Measurements from ENCODE around the gene WDFY2.
"Not testable (repeated sequence)": the region's sequence is repeated elsewhere in the genome, so short reads cannot be mapped to it uniquely, and the experiment has no call there.

WDFY2 gene, protein sequence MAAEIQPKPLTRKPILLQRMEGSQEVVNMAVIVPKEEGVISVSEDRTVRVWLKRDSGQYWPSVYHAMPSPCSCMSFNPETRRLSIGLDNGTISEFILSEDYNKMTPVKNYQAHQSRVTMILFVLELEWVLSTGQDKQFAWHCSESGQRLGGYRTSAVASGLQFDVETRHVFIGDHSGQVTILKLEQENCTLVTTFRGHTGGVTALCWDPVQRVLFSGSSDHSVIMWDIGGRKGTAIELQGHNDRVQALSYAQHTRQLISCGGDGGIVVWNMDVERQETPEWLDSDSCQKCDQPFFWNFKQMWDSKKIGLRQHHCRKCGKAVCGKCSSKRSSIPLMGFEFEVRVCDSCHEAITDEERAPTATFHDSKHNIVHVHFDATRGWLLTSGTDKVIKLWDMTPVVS

DNA sequence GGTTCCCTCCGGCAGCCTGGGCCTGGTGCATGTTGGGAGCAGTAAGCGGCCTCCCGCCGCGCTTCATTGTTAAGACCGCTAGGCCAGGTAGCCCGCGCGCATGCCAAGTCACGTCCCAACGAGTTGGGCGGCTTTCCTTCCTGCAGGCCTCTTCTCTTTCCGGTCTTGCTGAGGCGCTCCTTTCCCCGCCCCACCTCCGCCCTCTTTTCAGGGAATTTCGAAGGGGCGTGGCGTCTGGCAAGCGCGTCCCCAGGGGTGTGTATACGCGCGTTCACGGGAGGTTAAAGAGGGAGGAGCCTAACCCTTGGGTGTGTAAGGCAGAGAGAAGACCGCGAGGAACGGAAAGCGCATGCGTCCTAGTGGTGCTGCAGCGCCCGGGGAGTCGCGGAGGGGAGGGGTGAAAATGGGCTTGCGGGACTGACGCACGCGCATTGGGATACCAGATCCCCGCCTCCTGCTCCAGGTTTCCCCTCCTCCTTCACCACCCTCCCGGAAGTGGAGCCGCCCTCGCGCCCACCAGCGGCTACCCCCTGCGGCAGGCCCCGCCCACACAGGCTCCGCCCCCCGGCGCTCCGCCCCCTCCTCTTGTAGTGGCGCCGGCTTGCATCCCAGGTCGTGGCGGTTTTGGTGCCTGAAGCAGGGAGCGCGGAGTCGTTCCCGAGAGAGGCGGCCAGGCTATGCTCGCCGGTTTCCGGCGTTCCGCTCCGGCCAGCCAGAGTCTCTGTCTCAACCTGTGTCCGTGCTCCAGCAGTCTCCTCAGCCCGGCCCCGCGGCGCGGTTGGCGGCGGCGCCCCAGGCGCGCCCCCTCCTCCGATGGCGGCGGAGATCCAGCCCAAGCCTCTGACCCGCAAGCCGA, at the start of gene WDFY2:
Gene WDFY2, plus strand, starts transcription at position 588 of the 856 bp plus-strand sequence. Its CDS starts 226 bp downstream, at position 814.
- peak; percentile 99 for DNase-seq

DNA sequence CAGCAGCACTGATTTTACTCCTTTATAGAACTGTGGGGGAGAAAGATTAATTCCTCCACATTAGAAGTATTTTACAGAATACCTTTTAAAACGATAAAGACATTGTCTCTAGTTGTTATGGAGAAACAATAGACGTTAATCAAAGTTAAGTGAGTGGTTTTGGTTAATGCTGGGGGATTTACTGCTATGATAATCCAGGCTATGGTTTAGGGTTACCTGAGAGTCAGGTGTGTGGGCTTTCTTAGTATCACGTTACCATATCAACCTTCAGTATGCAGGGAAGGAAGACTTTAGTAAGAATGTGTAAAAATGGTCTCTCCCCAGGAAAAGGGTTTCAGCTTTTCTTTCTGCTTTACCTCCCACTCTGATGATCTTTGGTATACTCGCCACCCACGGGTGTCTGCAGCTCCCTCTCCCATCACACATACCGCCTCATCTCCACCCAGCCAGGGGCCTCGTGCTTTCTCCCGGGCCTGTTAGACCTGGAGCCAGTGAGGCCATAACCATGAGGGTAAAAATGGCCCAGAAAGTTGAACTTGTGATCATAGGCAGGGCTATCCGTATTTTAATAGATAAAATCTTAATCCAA, 45.6 kb upstream of the WDFY2 start:
- no peak for DNase-seq

DNA sequence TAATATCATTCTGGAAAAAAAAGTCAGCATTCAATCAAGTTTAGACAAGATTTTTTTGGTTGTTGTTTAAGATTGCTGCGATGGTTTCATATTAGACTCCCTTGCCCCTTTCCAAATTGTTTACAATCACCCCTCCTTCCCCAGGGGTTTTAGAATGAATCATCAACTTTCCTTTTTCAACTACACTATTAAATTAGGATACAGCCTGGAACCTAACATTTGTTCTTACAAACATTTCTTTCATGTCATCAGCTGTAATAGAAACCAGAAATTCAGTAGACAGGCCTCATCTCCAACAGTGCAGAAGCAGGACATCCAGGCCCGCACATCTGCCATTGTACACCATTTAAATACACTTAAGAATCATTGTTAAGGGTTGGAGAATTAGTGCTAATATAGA, 44.4 kb upstream of the WDFY2 start:
- DNase-seq: no peak

DNA sequence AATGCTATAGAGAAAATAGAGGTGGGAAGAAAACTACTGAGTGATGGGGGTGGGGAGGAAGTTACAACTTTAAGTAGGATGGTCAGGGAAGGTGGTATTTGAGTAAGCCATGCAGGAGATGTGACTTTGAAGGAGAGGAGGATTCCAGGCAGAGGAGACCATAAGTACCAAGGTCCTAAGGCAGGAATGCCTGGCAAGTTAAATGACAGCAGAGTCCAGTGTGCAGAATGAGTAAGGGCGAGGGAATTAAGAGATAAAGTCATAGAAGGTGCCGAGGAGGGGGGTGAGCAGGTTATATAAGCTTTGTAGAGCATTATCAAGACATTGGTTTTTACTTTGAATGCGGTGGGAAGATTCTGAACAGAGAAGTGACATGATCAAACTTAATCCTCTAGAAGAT, 43.2 kb upstream of the WDFY2 start:
- DNase-seq: no peak

DNA sequence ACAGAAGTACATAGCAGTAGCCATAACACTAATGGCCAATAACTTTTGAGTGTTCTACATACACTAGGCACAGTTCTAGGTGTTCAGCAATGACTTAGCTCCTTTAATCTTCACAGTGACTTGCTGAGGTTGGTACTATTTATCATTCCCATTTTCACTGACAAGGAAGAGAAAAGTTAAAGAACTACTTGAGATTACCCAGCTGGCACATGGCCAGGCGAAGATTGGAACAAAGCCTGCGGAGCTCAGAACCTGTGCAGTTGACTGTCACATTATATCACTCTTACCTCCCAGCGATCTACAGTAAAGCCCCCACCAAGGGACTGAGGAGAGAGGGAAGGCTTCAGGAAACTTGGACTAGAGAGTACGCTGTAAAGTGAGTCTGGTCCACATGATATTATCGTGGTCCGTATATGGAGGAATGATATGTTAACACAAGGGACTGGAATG, 42.4 kb upstream of the WDFY2 start:
- DNase-seq: no peak

DNA sequence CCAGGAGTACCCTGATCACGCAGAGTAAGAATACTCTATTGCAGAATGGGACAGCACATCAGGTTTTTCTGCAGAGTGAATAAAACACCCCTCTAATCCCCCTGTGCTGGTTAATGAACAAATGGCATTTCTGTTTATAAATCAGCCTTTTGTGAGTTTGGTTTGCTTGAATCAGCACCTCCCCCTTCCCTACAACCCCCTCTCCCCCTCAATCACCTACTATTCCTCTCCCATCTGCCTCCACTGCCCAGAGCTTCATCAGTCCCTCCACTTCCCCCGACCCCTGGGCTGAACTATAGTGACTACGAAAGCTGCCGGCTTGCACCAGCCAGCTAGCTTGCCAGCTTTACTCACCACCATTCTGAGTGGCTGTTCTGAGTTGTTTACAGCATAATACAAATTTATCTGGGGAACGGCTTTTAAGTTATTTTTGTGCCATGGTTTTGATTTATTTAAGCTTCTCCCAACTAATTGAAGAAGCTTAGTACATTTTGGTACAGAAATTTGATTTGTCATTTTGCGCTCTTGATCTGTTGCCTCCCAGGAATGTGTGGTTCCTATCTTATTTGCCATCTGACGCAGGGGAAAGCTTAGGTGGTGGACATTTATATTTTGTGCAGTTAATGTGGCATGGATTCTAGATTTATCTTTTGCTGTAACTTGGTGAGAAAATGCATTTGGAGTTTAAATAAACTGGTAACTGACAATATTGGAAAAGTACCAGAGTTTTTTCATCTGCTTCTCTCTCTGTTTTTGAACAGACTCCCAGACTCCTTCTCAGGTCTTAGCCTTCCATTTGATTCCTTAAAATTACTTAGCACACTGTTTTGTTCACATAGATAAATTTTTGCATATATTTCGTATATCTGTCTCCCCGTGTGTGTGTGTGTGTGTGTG, 41.7 kb upstream of the WDFY2 start:
- DNase-seq: no peak

DNA sequence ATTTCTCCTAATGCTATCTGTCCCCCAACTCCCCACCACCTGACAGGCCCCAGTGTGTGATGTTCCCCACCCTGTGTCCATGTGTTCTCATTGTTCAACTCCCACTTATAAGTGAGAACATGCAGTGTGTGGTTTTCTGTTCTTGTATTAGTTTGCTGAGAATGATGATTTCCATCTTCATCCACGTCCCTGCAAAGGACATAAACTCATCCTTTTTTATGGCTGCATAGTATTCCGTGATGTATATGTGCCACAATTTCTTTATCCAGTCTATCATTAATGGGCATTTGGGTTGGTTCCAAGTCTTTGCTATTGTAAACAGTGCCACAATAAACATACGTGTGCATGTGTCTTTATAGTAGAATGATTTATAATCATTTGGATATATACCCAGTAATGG, 38.8 kb upstream of the WDFY2 start:
- not testable (repeated sequence) for DNase-seq

DNA sequence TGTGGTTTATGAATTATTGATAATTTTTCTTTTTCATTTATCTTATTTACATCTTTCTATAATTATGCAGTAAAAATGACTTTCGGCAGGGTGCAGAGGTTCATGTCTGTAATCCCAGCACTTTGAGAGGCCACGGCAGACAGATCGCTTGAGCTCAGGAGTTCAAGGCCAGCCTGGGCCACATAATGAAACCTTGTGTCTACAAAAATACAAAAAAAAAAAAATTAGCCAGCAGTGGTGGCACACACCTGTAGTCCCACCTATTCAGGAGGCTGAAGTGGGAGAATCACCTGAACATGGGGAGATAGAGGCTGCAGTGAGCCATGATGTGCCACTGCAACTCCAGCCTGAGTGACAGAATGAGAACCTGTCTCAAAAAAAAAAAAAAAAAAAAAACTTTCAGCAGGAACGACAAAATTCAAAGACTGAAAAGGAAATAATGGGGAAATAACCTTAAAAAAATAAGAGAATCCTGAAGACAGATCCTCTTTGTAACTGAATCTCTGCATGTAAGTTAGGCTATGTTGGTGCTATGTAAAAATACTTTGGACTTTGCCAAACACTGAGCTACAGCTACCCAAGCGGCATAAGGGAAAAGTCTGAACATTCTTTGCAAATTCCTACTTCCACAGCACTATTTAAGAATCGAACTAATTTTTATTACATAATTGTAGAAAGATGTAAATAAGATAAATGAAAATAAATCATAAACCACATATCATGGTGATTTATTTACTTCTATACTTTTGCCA, 36.7 kb upstream of the WDFY2 start:
- DNase-seq: no peak

DNA sequence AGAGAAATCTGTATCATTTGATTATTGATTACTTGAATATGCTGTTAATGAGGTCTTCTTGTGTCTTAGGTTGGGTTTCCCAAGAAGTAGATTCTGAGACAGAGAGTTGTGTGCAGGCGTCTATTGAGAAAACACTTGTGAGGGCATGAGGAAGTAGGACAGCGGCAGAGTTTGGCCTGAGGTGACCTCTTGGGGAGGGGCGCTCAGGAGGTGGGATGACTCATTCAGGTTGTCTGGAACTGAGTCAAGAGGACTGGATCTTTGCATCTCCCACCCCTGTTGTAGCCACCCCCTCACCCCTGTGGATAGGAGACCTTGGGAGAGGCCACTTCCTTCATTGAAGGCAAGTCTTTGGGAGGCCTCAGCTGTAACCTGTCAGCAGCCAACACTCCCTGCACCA, 35.2 kb upstream of the WDFY2 start:
- no peak for DNase-seq

DNA sequence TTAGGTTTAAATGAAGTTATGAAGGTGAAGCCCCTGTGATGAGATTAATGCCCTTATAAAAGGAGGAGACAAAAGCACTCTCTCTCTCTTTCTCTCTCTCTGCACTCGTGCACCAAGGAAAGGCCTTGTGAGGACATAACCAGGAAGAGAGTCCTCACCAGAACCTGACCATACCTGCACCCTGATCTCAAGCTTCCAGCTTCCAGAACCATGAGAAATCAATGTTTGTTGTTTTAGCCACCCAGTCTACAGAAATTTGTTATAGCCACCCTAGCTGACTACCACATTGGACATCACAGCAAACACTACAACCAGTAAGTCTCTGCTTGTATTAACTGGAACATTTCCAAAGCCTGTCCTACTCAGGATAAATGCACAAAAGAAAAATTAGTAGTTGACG, 34.7 kb upstream of the WDFY2 start:
- no peak for DNase-seq

DNA sequence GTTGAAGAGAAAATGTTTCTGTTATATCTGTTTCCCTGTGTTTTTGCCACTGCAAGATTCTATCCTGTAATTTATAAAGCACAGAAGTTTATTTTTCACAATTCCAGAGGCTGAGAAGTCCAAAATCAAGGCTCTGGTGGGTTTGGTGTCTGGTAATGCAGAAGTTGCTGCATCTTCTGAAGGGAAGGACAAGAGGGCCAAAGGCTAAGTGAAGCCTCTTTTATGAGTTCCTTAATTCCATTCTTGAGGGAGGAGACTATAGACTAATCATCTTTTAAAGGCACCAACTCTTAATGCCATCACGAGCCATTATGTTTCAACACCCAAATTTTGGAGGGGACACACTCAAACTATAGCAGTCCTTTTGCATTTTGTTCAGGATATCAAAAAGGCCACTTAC, 34.1 kb upstream of the WDFY2 start:
- DNase-seq: no peak

DNA sequence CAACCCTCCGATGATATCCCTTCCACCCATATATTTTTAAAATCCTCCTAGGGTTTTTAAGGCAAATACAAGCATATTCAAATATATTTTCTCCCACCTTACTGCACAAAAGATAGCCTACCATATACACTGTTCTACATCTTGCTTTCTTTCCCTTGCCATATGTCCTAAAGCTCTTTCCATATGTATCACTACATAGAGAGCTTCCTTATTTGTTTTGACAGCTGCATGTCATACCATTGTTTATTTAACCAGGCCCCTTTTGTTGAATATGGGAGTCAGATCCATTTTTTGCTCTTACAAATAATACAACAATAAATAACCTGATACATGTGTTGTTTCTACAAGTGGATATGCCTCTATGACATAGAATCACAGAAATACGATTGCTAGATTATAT, 32.8 kb upstream of the WDFY2 start:
- DNase-seq: no peak

DNA sequence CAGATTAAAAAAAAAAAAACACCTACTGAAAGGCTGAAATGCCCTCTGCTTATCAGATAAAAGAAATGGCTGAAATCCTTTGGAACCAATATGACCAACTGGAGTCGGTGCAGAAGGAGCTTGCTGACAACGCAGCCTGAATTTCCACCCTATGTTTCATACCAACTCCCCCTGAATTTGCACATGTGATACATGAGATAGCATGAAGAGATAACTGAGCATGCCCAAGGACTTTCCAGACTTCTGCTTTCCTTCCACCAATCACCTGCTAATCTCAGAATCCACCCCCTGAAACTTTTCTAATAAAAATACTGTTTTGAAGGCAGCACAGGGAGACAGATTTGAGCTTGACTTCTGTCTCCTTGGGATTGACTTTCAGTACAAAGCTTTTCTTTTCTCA, 32.2 kb upstream of the WDFY2 start:
- DNase-seq: no peak

DNA sequence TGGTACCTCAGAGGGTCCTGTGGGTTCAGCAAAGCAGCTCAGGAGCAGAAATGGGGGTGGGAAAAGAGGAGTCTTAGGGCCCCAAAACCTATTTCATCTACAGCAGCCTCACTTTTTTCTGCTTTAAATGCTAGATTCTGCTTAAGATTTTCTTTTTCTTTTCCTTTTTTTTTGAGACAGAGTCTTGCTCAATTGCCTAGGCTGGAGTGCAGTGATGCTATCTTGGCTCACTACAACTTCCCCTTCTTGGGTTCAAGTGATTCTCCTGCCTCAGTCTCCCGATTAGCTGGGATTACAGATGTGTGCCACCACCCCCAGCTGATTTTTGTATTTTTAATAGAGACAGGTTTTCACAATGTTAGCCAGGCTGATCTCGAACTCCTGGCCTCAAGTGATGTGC, 30.7 kb upstream of the WDFY2 start:
- DNase-seq: no peak

DNA sequence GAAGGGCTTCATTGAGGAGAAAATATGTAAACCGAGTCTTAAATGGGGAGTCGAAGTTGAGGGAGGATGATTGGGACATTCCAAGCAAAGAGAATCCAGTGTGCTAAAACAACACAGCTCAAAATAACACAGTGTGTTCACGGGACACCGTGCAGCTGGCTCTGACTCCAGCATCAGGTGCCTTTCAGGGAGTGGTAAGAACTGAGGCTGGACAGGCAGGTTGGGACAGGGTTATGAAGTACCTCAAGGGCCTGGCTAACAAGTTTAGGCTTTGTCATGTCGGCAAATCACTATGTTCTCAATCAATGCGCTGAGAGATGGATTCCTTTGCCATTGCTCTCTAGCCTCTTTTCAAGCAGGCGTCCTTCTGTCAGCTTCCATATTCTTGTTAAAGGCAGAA, 27.5 kb upstream of the WDFY2 start:
- no peak for DNase-seq

DNA sequence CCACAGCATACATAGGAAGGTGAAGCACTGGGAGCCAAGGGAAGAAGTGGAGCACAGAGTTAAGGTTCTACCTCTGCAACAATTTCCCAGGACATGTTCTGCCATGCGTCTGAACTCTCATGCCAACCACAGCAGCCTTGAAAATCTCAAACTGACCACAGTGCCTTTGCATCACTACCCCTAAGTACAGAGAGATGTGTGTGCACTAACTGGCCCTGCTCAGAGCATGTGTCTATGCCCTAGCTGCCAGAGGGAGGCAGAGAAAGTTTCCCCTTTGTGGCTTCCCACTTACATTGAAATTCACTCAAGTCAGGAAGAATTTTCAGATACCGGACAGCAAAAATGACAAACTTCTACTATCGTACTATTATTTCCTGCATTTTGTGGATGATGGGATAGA, 26.8 kb upstream of the WDFY2 start:
- no peak for DNase-seq

DNA sequence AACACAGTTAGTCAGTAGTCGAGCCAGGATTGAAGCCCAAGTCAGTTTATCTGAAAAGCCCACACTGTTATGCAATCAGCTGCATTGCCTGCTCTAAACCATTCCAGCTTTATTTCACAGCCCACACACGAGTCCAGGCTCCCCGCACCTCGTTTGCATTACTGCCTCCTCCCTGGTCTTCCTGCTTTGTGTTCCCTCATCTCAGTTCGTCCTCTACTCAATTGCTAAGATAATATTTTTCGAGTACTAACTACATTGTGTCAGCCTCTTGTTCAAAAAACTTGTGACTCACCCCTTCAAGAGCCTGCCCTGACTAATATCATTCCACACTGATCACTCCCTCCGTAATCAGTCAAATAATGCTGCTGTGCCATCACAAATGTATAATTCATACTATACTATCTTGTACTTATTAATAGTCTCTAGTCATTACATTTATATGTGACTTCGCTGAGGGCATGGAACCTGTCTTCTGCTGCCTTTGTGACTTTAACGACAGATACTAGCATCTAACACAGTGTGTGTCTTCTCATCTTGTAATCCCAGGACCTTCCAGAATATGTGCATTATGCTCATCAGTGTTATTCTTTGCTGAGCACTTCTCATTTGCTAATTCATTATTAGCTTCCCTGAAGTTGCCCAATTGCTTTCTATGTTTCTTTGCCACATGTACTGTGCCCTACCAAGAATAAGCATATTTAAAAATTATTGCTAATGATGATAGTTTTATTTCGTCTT, 26.2 kb upstream of the WDFY2 start:
- DNase-seq: no peak

DNA sequence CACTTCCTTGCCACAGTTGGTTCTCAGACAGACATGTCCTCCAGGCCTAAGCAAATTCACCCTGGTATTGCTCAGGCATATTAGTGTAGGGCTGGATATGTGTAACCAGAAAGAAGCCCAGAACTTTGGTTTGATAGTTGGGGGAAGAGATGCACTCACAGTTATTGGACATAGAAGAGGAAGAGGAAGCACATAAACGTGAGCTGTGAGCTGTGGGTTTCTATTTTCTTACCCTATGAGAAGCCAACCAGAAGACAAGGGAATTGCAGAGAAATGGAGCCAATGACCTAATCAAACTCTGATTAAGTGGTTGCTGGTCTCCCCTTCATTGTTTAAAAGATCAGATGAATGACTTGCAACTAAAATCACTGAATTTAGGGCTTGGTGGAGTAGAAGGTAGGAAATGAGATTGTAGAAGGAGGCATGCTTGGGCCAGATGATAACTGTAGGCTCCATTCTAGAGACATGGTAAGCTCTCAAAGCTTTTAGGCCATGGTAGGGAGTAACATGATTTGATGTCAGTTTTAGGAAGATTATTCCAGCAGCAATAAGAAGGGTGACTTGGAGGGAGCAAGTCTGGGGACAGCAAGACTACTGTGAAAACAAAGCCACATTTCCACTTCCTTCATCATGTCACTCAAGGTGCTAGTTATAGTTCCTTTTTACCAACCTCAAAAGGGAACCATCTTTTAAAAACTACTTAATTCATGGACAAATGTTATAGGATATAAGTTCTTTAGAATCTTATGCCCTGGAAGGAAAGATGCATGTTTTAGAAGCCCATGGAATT, 24.1 kb upstream of the WDFY2 start:
- no peak for DNase-seq

DNA sequence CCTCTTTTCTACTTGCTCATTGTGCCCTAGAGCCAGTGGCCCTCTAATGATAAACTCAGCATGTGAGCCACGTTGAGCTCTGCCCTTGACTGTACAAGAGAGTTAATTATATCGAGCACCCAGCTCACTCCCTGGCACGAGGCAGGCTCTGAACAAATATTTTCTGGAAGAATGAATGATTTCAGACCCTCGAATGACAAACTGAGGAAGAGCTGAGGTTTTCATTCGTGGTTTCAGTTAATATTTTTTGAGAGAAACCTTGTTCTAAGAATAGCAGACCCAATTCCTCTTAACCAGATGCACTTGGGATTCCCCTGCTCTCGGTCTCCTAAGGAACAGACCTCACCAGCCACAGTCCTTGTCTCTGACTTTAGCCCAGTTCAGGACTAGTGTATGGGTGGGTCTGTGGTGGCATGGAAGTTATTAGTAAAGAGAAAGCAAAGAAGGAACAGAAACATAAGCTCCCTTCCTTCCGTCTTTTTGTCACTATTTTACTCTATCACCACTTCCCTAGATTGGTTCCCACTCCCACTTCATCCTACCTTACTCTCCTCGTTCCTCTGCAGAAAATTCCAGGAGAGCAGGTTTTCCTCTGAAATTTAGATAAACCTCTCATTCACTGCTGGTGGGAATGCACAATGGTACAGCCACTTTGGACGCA, 22.1 kb upstream of the WDFY2 start:
- DNase-seq: no peak

DNA sequence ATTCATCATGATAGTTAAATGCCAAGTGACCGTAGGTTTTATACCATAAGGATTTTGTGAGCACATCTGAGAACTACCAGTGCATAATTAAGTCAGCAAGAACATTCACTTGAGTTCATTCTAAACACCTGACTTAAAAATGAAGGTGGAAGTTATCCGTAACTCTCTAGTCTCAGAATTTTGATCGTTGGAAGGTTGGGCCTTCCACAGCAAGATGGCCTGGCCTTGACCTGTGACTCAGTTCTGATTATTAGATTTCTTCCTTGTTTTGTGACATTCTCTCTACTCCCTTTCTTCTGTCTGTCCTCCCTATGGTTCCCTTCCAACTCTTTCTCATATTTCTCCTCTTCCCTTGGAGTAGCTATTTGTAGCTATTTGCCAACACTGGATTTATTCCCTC, 20.0 kb upstream of the WDFY2 start:
- DNase-seq: no peak
